ENCODE measurements around the gene KCNH2.

KCNH2 gene

GRCh38 chr7:150904011-150904909, 73.9 kb downstream of the KCNH2 start:
- DNase-seq: peak; percentile 54

GRCh38 chr7:150903606-150904005, 74.5 kb downstream of the KCNH2 start:
- peak; percentile 99 for DNase-seq

DNA sequence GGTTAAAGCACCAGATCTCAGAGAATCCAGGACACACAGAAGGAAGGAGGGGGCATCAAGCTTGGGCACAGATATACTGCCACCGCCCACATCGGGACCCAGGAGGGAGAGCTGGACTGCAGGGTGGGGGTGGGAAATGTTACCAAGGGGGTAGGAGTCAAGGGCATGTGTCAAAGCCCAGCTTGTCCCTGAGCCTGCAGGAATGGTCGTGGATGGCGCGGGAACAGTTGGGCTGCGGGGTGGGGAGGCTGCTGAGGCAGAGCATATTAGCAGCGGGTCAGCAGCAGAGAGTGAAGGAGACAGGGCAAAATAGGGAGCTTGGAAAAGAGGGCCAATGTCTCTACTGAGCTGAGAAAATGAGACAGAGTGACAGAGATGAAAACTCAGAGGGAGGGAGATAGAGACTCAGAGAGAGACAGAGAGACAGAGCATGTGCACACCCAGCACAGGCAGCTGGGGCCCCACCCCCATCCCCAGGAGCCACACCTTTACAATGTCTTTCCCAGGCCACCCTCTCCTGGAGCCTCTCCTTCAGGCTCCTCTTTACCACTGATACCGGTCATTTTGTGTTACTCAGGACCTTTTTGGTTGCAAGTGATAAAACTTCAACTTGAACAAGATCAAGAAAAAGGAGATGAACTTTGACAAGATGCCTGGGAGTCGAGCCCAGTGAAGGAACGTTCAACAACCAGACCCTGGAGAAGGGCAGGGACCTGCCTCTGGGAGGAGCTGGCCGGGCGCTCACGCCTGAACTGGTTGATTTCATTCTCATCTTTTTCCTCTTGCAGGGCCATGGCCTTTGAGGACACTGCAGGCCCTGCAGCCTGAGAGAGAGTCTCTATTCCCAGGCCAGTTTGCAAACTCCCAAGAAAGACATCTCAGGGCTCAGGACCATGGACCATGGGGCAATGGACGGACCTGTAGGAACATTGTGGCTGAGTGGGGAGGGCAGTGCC, 75.8 kb downstream of the KCNH2 start:
- DNase-seq: peak; percentile 44

GRCh38 chr7:150901160-150902035, 76.7 kb downstream of the KCNH2 start:
- DNase-seq: peak; percentile 91

DNA sequence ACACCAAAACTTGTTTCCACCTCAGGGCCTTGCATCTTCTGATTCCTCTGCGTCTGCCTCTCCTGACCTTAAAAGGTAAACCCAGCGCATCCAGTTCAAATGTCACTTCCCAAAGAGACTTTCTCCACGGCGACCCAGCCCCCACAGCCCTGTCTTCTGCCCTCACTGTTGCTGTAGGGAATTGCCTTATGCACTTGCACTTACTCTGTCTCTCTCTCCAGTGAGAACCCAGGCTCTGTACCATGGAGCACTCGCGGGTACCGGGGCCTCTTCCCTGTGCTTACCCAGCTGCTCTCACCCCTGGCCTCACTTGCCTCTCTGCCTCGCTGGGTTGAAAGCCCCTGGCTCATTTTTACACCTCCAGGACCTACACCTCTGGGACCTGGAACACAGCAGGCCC, 77.4 kb downstream of the KCNH2 start:
- DNase-seq: peak; percentile 36

DNA sequence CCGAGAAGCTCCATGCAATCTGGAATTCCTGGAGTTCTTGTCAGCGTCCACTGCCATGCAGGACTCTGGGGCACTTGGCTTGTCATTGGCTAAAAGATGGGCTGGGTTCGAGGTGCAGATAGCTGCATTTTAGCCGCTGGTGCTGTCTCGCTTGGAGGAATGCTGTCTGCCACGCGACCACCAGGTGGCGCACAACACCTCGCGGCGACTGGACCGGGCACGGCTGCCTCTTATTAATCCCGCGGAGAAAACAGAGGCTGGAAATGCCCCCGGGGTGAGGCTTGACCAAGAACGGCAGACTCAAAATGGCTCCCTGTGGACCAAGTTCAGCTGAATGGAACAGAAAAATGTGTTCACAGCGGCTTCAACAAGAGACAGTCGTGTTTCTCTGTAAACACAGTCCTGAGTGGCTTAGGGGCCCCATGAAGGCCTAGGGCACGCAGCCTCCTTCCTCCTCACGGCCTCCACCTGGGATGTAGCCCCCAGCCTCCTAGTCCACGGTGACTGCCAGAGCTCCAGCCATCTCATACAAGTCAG, 79.6 kb downstream of the KCNH2 start:
- peak; percentile 87 for DNase-seq

GRCh38 chr7:150897502-150898474, 80.3 kb downstream of the KCNH2 start:
- DNase-seq: peak; percentile 88

GRCh38 chr7:150896562-150897209, 81.4 kb downstream of the KCNH2 start:
- DNase-seq: no peak

- peak; percentile 84 for DNase-seq
These were observed 82.3 kb downstream of the KCNH2 start for GRCh38 chr7:150895809-150896208.
